Neuronal stem cell (in vitro differentiated cells): ENCODE data around the gene ABI2.

Source experiments
- DNase-seq: peaks from one replicate; pipeline ENCODE4 v3.0.0-alpha.2; 2013; ENCODE audit warnings: low spot score
- H2AFZ ChIP-seq: one replicate; pipeline ENCODE4 v1.6.1; 2013; ENCODE audit warnings: mild to moderate bottlenecking, low read length, inconsistent platforms
- H2AK5ac ChIP-seq: 2 replicates; pipeline ENCODE4 v1.6.1; 2013; ENCODE audit warnings: low read depth, mild to moderate bottlenecking, inconsistent platforms, low read length, moderate library complexity, mixed read lengths
- H2BK120ac ChIP-seq: 2 replicates; pipeline ENCODE4 v1.6.1; 2013; ENCODE audit warnings: low read depth, mild to moderate bottlenecking, inconsistent platforms, low read length, moderate library complexity, mixed read lengths
- H2BK12ac ChIP-seq: one replicate; pipeline ENCODE4 v1.6.1; 2013; ENCODE audit warnings: low read length, inconsistent platforms
- H2BK15ac ChIP-seq: 2 replicates; pipeline ENCODE4 v1.6.1; 2013; ENCODE audit warnings: mild to moderate bottlenecking, low read length, inconsistent platforms, mixed read lengths
- H2BK5ac ChIP-seq: one replicate; pipeline ENCODE4 v1.6.1; 2013; ENCODE audit warnings: inconsistent platforms, mild to moderate bottlenecking, low read length, moderate library complexity
- H3K14ac ChIP-seq: one replicate; pipeline ENCODE4 v1.6.1; 2013; ENCODE audit warnings: low read length, inconsistent platforms
- H3K18ac ChIP-seq: 2 replicates; pipeline ENCODE4 v1.6.1; 2013; ENCODE audit warnings: low read length, inconsistent platforms
- H3K23ac ChIP-seq: 2 replicates; pipeline ENCODE4 v1.6.1; 2013; ENCODE audit warnings: low read depth, mild to moderate bottlenecking, mixed read lengths, low read length, inconsistent platforms; ENCODE audit not compliant: poor library complexity
- H3K27ac ChIP-seq: replicated peaks from 3 replicates; pipeline ENCODE4 v1.5.1; 2013; ENCODE audit warnings: low read length, inconsistent platforms
- H3K27me3 ChIP-seq, 3 experiments: 2 replicates each; pipeline ENCODE4 v1.6.1; 2013; ENCODE audit warnings: low read length in 3 of 3, mild to moderate bottlenecking in 2 of 3, inconsistent platforms in 1 of 3, low read depth in 1 of 3, mixed read lengths in 1 of 3, moderate library complexity in 1 of 3; ENCODE audit not compliant: control insufficient read depth in 3 of 3, insufficient read depth in 3 of 3
- H3K36me3 ChIP-seq, 2 donors: replicated peaks in 1 of 2; 2 replicates each; pipeline ENCODE4 v1.6.1; 2013; ENCODE audit warnings: low read length in 2 of 2; ENCODE audit not compliant: control insufficient read depth in 2 of 2, insufficient read depth in 2 of 2
- H3K4ac ChIP-seq: 2 replicates; pipeline ENCODE4 v1.6.1; 2013; ENCODE audit warnings: inconsistent platforms, mild to moderate bottlenecking, low read length, moderate library complexity
- H3K4me1 ChIP-seq, 2 donors: 1 replicate in 1 of 2; 2 replicates in 1 of 2; pipeline ENCODE4 v1.6.1; 2013; ENCODE audit warnings: low read length in 2 of 2, low read depth in 1 of 2; ENCODE audit not compliant: control insufficient read depth in 2 of 2, insufficient read depth in 1 of 2
- H3K4me2 ChIP-seq: one replicate; pipeline ENCODE4 v1.6.1; 2013; ENCODE audit warnings: mild to moderate bottlenecking, low read length, inconsistent platforms; ENCODE audit not compliant: insufficient read depth, poor library complexity, severe bottlenecking
- H3K4me3 ChIP-seq, 2 donors: 2 replicates each; pipeline ENCODE4 v1.5.1; 2013; ENCODE audit warnings: low read length in 2 of 2, mild to moderate bottlenecking in 2 of 2, inconsistent platforms in 1 of 2, moderate library complexity in 1 of 2
- H3K79me1 ChIP-seq: one replicate; pipeline ENCODE4 v1.6.1; 2013; ENCODE audit warnings: low read depth, mild to moderate bottlenecking, inconsistent platforms, low read length, moderate library complexity
- H3K9ac ChIP-seq: one replicate; pipeline ENCODE4 v1.6.1; 2013; ENCODE audit warnings: mild to moderate bottlenecking, low read depth, low read length, inconsistent platforms; ENCODE audit not compliant: poor library complexity
- H3K9me3 ChIP-seq, 2 donors: replicated peaks in 1 of 2; 2 replicates each; pipeline versions ENCODE3 to v1.6.1; 2013; ENCODE audit warnings: low read length in 2 of 2, mild to moderate bottlenecking in 2 of 2, inconsistent platforms in 1 of 2, low read depth in 1 of 2, mixed read lengths in 1 of 2, moderate library complexity in 1 of 2; ENCODE audit not compliant: control insufficient read depth in 2 of 2, insufficient read depth in 1 of 2
- H4K8ac ChIP-seq: one replicate; pipeline ENCODE4 v1.6.1; 2013; ENCODE audit warnings: low read depth, mild to moderate bottlenecking, inconsistent platforms, low read length, moderate library complexity
- H4K91ac ChIP-seq: one replicate; pipeline ENCODE4 v1.6.1; 2013; ENCODE audit warnings: low read length, low read depth, mild to moderate bottlenecking, inconsistent platforms; ENCODE audit not compliant: poor library complexity
- WGBS, 2 donors: extraction: QIAGEN DNeasy Blood & Tissue Kit; methylation state at CpG; one replicate each; pipeline ENCODE4 v1.1.7; 2013; ENCODE audit warnings: missing lambda C conversion rate in 2 of 2, mixed read lengths in 1 of 2; ENCODE audit not compliant: insufficient read length in 2 of 2, insufficient replicate concordance in 1 of 2; ENCODE audit errors: extremely low coverage in 2 of 2; 5-methylcytosine and 5-hydroxymethylcytosine counted together

Gene ABI2

GRCh38 chr2:203440671-203441070, 112.5 kb downstream of the ABI2 start:
- H3K4ac ChIP-seq = no peak overlapping the region
- H3K4me3 ChIP-seq = no peak overlapping the region
- WGBS, 2 donors = no CpG with 5 or more reads among the region's 4 CpGs
- H4K91ac ChIP-seq = no peak overlapping the region
- no peak overlapping the region for H3K4me2 ChIP-seq
- H3K27ac ChIP-seq = no peak overlapping the region
- H3K4me1 ChIP-seq = peaks cover 0 to 13% of the 10 kb centered on the region in 2 donors
- no peak overlapping the region for H2BK12ac ChIP-seq
- H2AK5ac ChIP-seq = no peak overlapping the region
- H3K9me3 ChIP-seq = no peaks in the 10 kb centered on the region
- no peak overlapping the region for H3K14ac ChIP-seq
- no peaks in the 10 kb centered on the region for H3K27me3 ChIP-seq
- no peak overlapping the region for H4K8ac ChIP-seq
- no peak overlapping the region for H2BK5ac ChIP-seq
- no peak overlapping the region for H2AFZ ChIP-seq
- H3K18ac ChIP-seq = no peak overlapping the region
- no peak overlapping the region for H3K9ac ChIP-seq
- H3K36me3 ChIP-seq = peaks cover 15 to 89% of the 10 kb centered on the region in 2 donors
- no peak overlapping the region for H2BK120ac ChIP-seq
- H2BK15ac ChIP-seq = no peak overlapping the region
- DNase-seq = no peak
- no peaks in the 10 kb centered on the region for H3K79me1 ChIP-seq
- no peak overlapping the region for H3K23ac ChIP-seq

- peaks cover 17 to 89% of the 10 kb centered on the region in 2 donors for H3K36me3 ChIP-seq
Observed at GRCh38 chr2:203441463-203441862, 113.3 kb downstream of the ABI2 start.

GRCh38 chr2:203442463-203442862, 114.3 kb downstream of the ABI2 start:
- H4K91ac ChIP-seq = no peak overlapping the region
- H4K8ac ChIP-seq = no peak overlapping the region
- no peak overlapping the region for H3K4me2 ChIP-seq
- H3K27ac ChIP-seq = no peak overlapping the region
- H2AFZ ChIP-seq = no peak overlapping the region
- no peak overlapping the region for H2BK5ac ChIP-seq
- no peak overlapping the region for H2BK12ac ChIP-seq
- peaks cover 19 to 89% of the 10 kb centered on the region in 2 donors for H3K36me3 ChIP-seq
- H3K14ac ChIP-seq = no peak overlapping the region
- no peak overlapping the region for H3K4ac ChIP-seq
- no peak for DNase-seq
- no peak overlapping the region for H3K9ac ChIP-seq
- H3K79me1 ChIP-seq = no peaks in the 10 kb centered on the region
- WGBS, 2 donors = no CpG with 5 or more reads among the region's 5 CpGs
- no peak overlapping the region for H2BK120ac ChIP-seq
- no peak overlapping the region for H2AK5ac ChIP-seq
- no peaks in the 10 kb centered on the region for H3K27me3 ChIP-seq
- H2BK15ac ChIP-seq = no peak overlapping the region
- H3K23ac ChIP-seq = no peak overlapping the region
- H3K9me3 ChIP-seq = no peaks in the 10 kb centered on the region
- no peak overlapping the region for H3K4me3 ChIP-seq
- peaks cover 0 to 13% of the 10 kb centered on the region in 2 donors for H3K4me1 ChIP-seq
- no peak overlapping the region for H3K18ac ChIP-seq

More at GRCh38 chr2:203441463-203441862, 113.3 kb downstream of the ABI2 start:
- Histone ChIP-seq H2BK5ac (no peak overlapping the region), H3K23ac (peak overlapping the region; percentile 20), H3K27ac (no peak overlapping the region), H2AFZ (no peak overlapping the region), H3K14ac (no peak overlapping the region), H3K9me3 (no peaks in the 10 kb centered on the region), H3K27me3 (no peaks in the 10 kb centered on the region), H3K79me1 (no peaks in the 10 kb centered on the region), H3K4me1 (peaks cover 0 to 13% of the 10 kb centered on the region in 2 donors), H3K4me3 (no peak overlapping the region), H3K4me2 (no peak overlapping the region), H2AK5ac (no peak overlapping the region), H3K4ac (no peak overlapping the region), H2BK15ac (no peak overlapping the region), H2BK120ac (no peak overlapping the region), H3K18ac (no peak overlapping the region), H2BK12ac (no peak overlapping the region), H3K9ac (no peak overlapping the region), H4K8ac (no peak overlapping the region), H4K91ac (no peak overlapping the region)
- no CpG with 5 or more reads among the region's 3 CpGs for WGBS, 2 donors
- DNase-seq = no peak

- H2BK12ac ChIP-seq = no peak overlapping the region
- H2BK15ac ChIP-seq = no peak overlapping the region
- H2AK5ac ChIP-seq = no peak overlapping the region
- no peak overlapping the region for H3K14ac ChIP-seq
- no peak overlapping the region for H4K8ac ChIP-seq
- H3K27ac ChIP-seq = no peak overlapping the region
- no peak overlapping the region for H2AFZ ChIP-seq
- no peak overlapping the region for H3K4me3 ChIP-seq
- H2BK5ac ChIP-seq = no peak overlapping the region
- H3K79me1 ChIP-seq = no peaks in the 10 kb centered on the region
- H3K4ac ChIP-seq = no peak overlapping the region
- no peaks in the 10 kb centered on the region for H3K27me3 ChIP-seq
- no peak overlapping the region for H3K9ac ChIP-seq
- DNase-seq = no peak
- H3K18ac ChIP-seq = no peak overlapping the region
- H2BK120ac ChIP-seq = no peak overlapping the region
- peaks cover 0 to 9% of the 10 kb centered on the region in 2 donors for H3K4me1 ChIP-seq
- H4K91ac ChIP-seq = no peak overlapping the region
- no peak overlapping the region for H3K23ac ChIP-seq
- H3K4me2 ChIP-seq = no peak overlapping the region
- no peaks in the 10 kb centered on the region for H3K9me3 ChIP-seq
- WGBS, 2 donors = no CpG with 5 or more reads among the region's 7 CpGs
- H3K36me3 ChIP-seq = peaks cover 16 to 86% of the 10 kb centered on the region in 2 donors
Observed at GRCh38 chr2:203444738-203445137, 116.5 kb downstream of the ABI2 start.
